Muscle layer of duodenum (tissue), 2 donors: Measurements from ENCODE around the gene LYRM4.

Source experiments
- H3K27ac ChIP-seq: one replicate; pipeline ENCODE4 v1.7.0; 2013; ENCODE audit warnings: mild to moderate bottlenecking, low read length
- H3K27me3 ChIP-seq: one replicate; pipeline ENCODE4 v1.7.0; 2013; ENCODE audit warnings: low read depth, mild to moderate bottlenecking, control low read depth, low read length
- H3K36me3 ChIP-seq, 2 donors: one replicate each; pipeline ENCODE4 v1.7.0; 2013; ENCODE audit warnings: low read length in 2 of 2, control low read depth in 1 of 2, mild to moderate bottlenecking in 1 of 2; ENCODE audit not compliant: insufficient read depth in 2 of 2, control insufficient read depth in 1 of 2
- H3K4me1 ChIP-seq, 2 donors: one replicate each; pipeline ENCODE4 v1.7.0; 2013; ENCODE audit warnings: low read length in 2 of 2, mild to moderate bottlenecking in 2 of 2, control low read depth in 1 of 2, moderate library complexity in 1 of 2; ENCODE audit not compliant: insufficient read depth in 2 of 2, control insufficient read depth in 1 of 2
- H3K4me3 ChIP-seq, 2 donors: one replicate each; pipeline ENCODE4 v1.7.0; 2013; ENCODE audit warnings: low read length in 2 of 2, low read depth in 1 of 2, mild to moderate bottlenecking in 1 of 2
- H3K9me3 ChIP-seq, 2 donors: one replicate each; pipeline ENCODE4 v1.7.0; 2013; ENCODE audit warnings: low read length in 2 of 2, control low read depth in 1 of 2, mild to moderate bottlenecking in 1 of 2; ENCODE audit not compliant: control insufficient read depth in 1 of 2
- donor health status: healthy.

The LYRM4 gene

DNA sequence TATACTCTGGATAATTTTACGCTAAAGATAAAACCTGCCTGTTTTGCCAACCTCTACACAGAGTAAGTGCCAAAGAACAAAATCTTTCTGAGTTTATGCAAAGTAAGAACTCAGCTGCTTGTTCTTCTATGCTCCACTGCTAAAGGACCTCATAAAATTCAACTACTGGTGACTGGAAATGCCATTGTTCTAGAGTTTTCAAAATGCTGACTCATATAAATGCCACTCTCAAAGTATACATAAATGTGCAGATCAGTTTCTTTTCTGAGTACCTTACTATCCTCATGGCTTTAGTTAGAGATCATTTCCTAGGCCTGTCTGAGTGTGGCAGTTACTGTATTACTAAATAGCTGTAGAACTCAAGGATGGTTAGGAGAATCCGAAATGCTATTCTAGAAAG is 45.6 kb downstream of the LYRM4 start:
- Histone ChIP-seq H3K4me1 (no peaks in the 10 kb centered on the region), H3K27me3 (no peaks in the 10 kb centered on the region), H3K36me3 (peaks cover 3 to 10% of the 10 kb centered on the region in 2 donors), H3K9me3 (no peaks in the 10 kb centered on the region), H3K27ac (no peak overlapping the region), H3K4me3 (no peak overlapping the region)

DNA sequence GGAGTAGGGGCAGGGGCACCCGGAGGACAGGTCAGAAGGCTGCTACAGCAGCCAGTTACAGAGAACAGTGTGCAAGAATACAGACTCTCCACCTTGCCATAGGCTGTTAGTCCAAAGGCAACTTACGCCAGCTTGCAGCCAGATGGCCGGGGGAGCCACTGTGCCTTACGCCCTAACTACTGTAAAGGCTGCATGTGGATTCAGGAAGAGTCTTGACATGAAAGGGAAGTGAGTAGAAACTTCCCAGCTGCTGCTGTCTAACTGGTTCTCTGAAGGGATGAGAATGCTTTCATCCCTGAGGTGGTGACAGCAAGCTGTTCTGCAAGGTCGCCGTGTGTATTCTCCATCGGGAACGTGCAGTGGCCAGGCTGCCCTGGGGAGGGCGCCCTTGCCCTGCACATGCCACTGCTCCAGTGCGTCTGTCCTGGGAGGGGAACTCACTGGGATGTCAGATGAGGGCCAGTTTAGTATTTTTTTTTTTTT is 46.1 kb downstream of the LYRM4 start:
- no peaks in the 10 kb centered on the region for H3K4me1 ChIP-seq
- H3K27me3 ChIP-seq: no peaks in the 10 kb centered on the region
- H3K9me3 ChIP-seq: no peaks in the 10 kb centered on the region
- peaks cover 3 to 10% of the 10 kb centered on the region in 2 donors for H3K36me3 ChIP-seq
- no peak overlapping the region for H3K27ac ChIP-seq
- H3K4me3 ChIP-seq: no peak overlapping the region

DNA sequence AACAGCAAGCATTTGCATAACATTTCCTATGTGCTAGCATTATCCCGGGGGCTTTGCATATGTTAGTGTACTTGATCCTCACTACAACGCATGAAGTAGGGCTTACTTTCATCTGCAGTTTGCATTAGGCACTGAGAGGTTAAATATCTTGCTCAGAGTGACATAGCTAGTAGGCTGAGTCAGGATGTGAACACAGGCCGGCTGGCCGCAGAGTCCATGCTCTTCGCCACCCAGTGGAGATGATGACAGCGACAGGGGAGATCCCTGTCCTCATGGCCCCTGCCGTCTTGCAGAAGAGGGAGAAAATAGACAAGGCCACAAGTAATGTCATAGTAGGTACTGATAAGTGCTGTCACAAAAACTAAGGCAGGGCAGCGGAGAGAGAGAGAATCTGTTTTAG is 46.9 kb downstream of the LYRM4 start:
- H3K27ac ChIP-seq: no peak overlapping the region
- no peaks in the 10 kb centered on the region for H3K9me3 ChIP-seq
- H3K4me1 ChIP-seq: no peaks in the 10 kb centered on the region
- H3K36me3 ChIP-seq: peaks cover 3 to 10% of the 10 kb centered on the region in 2 donors
- no peaks in the 10 kb centered on the region for H3K27me3 ChIP-seq
- no peak overlapping the region for H3K4me3 ChIP-seq

DNA sequence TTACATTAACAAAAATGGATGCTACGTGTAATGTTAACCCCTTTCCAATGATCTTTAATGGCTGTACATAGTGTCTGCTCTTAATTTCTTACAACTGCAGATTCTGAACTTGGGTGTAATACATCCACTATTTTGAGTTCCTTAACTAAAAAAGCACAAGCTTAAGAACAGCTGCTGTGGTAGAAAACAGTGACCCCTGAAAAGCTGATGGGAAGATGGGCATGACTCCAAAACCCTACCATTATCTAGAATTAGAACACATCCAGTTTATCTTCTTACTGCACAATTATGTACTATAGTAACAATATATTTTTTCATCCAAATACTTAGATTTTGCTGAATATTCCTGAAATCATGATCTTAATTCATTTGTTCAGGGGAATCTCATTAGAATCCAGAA is 49.3 kb downstream of the LYRM4 start:
- H3K4me1 ChIP-seq: peaks cover under 1 to 10% of the 10 kb centered on the region in 2 donors
- no peak overlapping the region for H3K27ac ChIP-seq
- no peaks in the 10 kb centered on the region for H3K27me3 ChIP-seq
- H3K9me3 ChIP-seq: no peaks in the 10 kb centered on the region
- H3K36me3 ChIP-seq: peaks cover 3 to 10% of the 10 kb centered on the region in 2 donors
- no peak overlapping the region for H3K4me3 ChIP-seq

DNA sequence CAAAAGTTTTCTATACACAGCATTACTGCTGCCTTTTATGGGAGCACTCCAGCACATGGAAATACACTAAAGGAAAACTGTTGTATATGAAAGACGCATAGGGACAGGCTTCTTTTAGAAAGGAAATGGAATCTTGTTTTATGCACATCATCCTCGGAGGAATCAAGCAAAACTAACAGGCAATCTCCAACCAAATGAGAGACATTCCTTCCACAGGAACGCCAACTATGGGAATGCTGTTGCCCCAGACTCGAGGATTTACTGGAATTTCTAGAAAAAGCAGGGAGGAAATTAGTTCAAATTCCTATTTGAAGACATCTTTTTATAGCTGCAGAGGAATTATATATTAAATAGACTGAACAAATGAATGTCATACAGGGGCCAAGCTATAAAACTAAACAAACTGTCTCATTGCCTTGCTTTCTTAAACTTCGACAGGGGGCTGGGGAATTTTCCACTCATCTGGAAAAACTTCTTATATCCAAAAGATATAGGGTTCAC is 52.2 kb downstream of the LYRM4 start:
- Histone ChIP-seq H3K4me1 (peaks cover 19 to 34% of the 10 kb centered on the region in 2 donors), H3K9me3 (no peaks in the 10 kb centered on the region)

DNA sequence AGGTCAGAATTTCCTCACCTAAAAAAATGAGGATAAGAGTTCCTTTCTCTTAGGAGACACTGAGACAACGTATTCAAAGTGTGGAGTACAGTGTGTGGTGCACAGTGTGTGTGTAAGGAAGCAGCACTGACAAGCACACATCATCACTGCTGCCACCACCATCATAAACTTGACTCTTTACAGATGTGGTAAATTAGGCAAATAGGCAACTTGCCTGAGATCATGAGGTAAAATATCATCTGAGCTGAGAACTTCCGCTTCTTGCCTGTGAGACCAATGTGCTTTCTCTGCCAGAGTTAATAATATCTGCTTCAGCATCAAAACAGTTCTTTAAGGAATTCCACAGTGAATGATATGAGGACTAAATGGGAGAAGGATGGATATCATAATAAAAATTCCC is 52.7 kb downstream of the LYRM4 start:
- Histone ChIP-seq H3K4me3 (no peak overlapping the region), H3K4me1 (peaks cover 19 to 34% of the 10 kb centered on the region in 2 donors)

More for the DNA sequence above, 52.2 kb downstream of the LYRM4 start:
- H3K4me3 ChIP-seq: no peak overlapping the region
- H3K36me3 ChIP-seq: peaks cover 3 to 5% of the 10 kb centered on the region in 2 donors
- no peak overlapping the region for H3K27ac ChIP-seq
- H3K27me3 ChIP-seq: no peaks in the 10 kb centered on the region

DNA sequence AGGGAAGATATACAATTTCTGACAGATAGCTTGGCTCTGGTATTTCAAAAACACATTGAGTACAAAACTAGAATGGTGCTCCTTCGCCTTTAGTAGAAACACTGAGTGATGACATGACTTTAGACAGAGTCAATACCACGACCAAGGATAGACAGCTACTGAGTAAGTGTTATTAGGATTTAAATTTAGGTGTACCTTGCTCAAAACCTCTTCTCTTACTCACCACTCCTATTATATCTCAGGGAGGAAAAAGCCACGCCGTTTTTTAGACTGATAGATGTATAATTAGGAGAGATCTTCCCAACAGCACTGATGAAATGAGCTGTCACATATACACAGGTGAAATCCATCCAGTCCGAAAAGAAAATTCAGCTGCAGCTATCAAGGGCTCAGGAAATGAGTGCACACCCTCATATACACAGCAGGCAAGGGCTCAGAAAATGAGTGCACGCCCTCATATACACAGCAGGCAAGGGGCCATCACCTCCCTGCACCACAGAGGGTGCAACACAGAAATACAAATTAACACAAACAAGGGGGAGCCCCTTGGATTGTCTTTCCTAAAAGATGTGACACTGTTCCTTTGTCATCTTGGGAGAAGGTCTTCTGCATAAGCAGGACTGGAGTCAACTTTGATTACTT is 53.7 kb downstream of the LYRM4 start:
- Histone ChIP-seq H3K27ac (no peak overlapping the region), H3K36me3 (no peaks in the 10 kb centered on the region), H3K4me3 (no peak overlapping the region), H3K4me1 (peaks cover 19 to 34% of the 10 kb centered on the region in 2 donors), H3K9me3 (no peaks in the 10 kb centered on the region), H3K27me3 (no peaks in the 10 kb centered on the region)

More for the DNA sequence above, 52.7 kb downstream of the LYRM4 start:
- no peaks in the 10 kb centered on the region for H3K9me3 ChIP-seq
- H3K27me3 ChIP-seq: no peaks in the 10 kb centered on the region
- H3K36me3 ChIP-seq: peaks cover under 1 to 3% of the 10 kb centered on the region in 2 donors
- H3K27ac ChIP-seq: no peak overlapping the region

DNA sequence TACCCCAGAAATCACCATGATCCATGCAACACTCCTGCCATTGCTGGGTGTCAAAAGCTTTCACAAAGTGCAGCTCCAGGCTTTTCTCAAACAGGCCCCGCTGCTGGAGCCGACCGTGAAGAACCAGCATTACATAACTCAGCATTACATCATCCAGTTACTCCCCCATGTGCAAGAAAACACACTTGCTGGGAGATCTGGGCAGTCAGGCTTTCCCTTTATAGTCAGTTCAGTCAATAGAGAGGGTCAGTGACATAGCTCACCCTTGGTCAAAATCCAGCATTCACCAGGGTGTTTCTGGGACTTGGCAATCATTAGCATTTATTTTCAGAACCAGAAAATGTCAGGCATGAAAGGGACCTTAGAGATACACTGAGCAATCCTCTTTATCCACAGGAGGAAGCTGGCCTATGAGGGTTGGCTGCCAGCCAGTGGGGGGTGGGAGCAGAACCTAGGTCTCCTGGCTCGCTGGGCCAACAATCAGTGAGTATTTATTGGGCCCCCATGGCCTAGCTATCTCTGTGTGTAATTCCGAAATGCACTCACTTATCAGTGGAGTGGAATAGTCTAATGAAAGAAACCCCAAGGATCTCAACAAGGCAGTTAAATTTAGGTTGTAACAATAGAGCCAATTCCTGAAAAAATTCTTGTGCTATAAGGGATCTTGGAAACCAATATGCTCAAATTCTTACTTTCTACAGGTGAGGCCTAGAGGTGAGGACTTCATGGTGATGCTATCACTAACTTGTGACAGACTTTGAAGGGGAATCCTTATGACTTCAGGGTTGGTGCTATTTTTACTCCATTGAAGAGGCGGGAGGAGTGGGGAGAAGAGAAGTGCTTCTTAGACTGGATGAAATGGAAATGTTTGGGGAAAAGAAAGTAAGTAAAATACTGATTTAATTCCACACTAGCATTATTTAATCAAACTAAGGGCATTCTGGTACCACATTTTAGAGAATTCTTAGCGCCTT is 54.6 kb downstream of the LYRM4 start:
- H3K4me1 ChIP-seq: peaks cover 19 to 34% of the 10 kb centered on the region in 2 donors
- no peak overlapping the region for H3K4me3 ChIP-seq
- no peaks in the 10 kb centered on the region for H3K27me3 ChIP-seq
- peak overlapping the region; percentile 65 for H3K27ac ChIP-seq
- H3K36me3 ChIP-seq: no peaks in the 10 kb centered on the region
- H3K9me3 ChIP-seq: no peaks in the 10 kb centered on the region

DNA sequence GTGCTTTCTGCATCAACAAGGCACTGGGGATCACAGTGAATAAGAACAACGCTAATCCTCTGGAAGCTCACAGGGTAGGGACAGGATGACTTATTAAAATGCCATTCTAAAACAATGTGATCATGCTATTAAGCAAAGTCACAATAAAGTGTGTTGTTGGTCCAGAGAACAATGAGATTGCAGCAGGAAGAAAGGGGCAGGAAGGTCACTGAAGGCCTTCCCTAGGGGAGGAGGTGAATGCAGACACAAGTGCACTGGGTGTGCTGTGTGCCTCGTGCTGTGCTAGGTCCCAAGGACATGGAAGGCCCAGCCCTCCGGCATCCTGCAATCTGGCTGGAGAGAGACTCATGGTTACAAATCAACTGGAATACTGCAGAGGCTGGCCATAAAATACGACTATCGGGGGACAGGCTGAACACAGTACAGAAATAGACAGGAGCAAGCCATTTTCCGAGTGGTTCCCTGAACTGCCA is 55.7 kb downstream of the LYRM4 start:
- H3K36me3 ChIP-seq: no peaks in the 10 kb centered on the region
- H3K9me3 ChIP-seq: no peaks in the 10 kb centered on the region
- peak overlapping the region; percentile 48 for H3K27ac ChIP-seq
- H3K4me1 ChIP-seq: peaks cover 19 to 41% of the 10 kb centered on the region in 2 donors
- H3K27me3 ChIP-seq: no peaks in the 10 kb centered on the region
- H3K4me3 ChIP-seq: no peak overlapping the region

DNA sequence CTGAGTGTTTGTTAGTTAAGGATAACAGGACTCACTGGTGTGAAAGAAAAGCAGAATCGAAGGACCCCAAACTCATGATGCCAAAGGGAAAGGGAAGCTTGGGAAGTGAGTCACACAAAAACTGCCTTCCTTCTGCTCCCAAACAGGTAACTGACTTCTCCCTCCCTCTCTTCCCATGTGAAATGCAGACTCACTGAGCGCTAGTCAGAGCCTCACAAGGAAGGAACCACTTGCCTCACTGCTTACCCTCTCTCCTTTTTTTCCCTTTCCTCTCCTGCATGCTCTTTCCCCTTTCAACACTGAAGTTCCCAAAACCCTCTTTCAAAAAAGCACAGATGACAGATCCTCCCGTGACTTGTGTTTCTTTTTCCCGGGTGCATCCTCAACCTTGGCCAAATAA is 56.4 kb downstream of the LYRM4 start:
- H3K27ac ChIP-seq: no peak overlapping the region
- H3K36me3 ChIP-seq: no peaks in the 10 kb centered on the region
- H3K9me3 ChIP-seq: no peaks in the 10 kb centered on the region
- H3K4me1 ChIP-seq: peaks cover 19 to 47% of the 10 kb centered on the region in 2 donors
- no peak overlapping the region for H3K4me3 ChIP-seq
- no peaks in the 10 kb centered on the region for H3K27me3 ChIP-seq

DNA sequence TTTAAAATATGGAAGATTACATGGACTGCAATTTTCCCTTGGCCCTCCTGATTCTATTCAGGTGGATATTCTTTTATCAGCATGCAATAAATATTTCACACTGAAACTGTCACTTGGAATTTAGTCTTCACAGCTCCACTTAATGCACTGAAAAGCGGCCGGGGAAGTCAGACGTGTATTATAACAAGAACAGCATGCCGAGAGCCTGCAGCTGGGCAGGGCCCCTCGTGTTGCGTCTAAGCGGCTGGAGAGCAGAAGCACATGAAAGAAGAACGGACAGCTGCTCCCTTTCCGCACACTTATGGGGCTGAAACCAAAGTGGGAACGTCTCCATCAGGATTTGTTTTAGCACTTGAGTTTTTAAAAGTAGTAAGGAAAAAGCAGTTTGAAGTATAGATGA is 57.2 kb downstream of the LYRM4 start:
- no peaks in the 10 kb centered on the region for H3K27me3 ChIP-seq
- H3K36me3 ChIP-seq: no peaks in the 10 kb centered on the region
- H3K27ac ChIP-seq: no peak overlapping the region
- no peak overlapping the region for H3K4me3 ChIP-seq
- H3K4me1 ChIP-seq: peaks cover 19 to 47% of the 10 kb centered on the region in 2 donors
- no peaks in the 10 kb centered on the region for H3K9me3 ChIP-seq
